ENCODE data around the gene MOSPD3. TPM values are rescaled to one million over a fixed set of nuclear protein-coding genes. Genes with fewer than 3 reads are reported as not detected.

MOSPD3 gene
- total RNA-seq, 1 donor from 2014 or later, result 4.4 TPM

- DNase-seq, result no peak
These were observed 17.2 kb upstream of the MOSPD3 start for GRCh38 chr7:100595188-100595587.

GRCh38 chr7:100598425-100598824 is 13.9 kb upstream of the MOSPD3 start:
- DNase-seq, result no peak

- no peak for DNase-seq
These were observed 12.2 kb upstream of the MOSPD3 start for GRCh38 chr7:100599911-100600729.

GRCh38 chr7:100600730-100601038 is 11.7 kb upstream of the MOSPD3 start:
- no peak for DNase-seq

GRCh38 chr7:100602889-100603725 is 9.2 kb upstream of the MOSPD3 start:
- DNase-seq, result peak; percentile 85

- peak; percentile 30 for DNase-seq
These were observed 8.7 kb upstream of the MOSPD3 start for GRCh38 chr7:100603726-100604027.

- peak; percentile 79 for DNase-seq
These were observed 8.0 kb upstream of the MOSPD3 start for GRCh38 chr7:100604028-100604975.

- peak; percentile 28 for DNase-seq
These were observed 7.1 kb upstream of the MOSPD3 start for GRCh38 chr7:100604976-100605911.

- DNase-seq, result no peak
These were observed 6.0 kb upstream of the MOSPD3 start for GRCh38 chr7:100606313-100606712.

GRCh38 chr7:100607111-100607510 is 5.2 kb upstream of the MOSPD3 start:
- no peak for DNase-seq

- DNase-seq, result no peak
These were observed 2.4 kb upstream of the MOSPD3 start for GRCh38 chr7:100609958-100610357.

GRCh38 chr7:100612730-100613390 is 520 bp downstream of the MOSPD3 start:
- DNase-seq, result peak; percentile 37

GRCh38 chr7:100613412-100614175 is 1.3 kb downstream of the MOSPD3 start:
- no peak for DNase-seq

- no peak for DNase-seq
These were observed 2.0 kb downstream of the MOSPD3 start for GRCh38 chr7:100614308-100614861.

- no peak for DNase-seq
These were observed 7.9 kb downstream of the MOSPD3 start for GRCh38 chr7:100620239-100620638.

GRCh38 chr7:100620804-100621203 is 8.5 kb downstream of the MOSPD3 start:
- no peak for DNase-seq

GRCh38 chr7:100621554-100621953 is 9.2 kb downstream of the MOSPD3 start:
- no peak for DNase-seq

GRCh38 chr7:100623951-100624824 is 11.8 kb downstream of the MOSPD3 start:
- no peak for DNase-seq

- no peak for DNase-seq
These were observed 13.7 kb downstream of the MOSPD3 start for GRCh38 chr7:100626055-100626454.

All from tongue (tissue), 2 donors.